Measurements from ENCODE around the gene ECHDC3.

ECHDC3 gene

GRCh38 chr10:11775412-11775811 is 33.2 kb downstream of the ECHDC3 start:
- WGBS, 2 donors (ENCODE audit: extremely low coverage in 2 of 2, insufficient read length in 2 of 2, insufficient replicate concordance in 1 of 2) = no CpG with 5 or more reads among the region's 5 CpGs
- Histone ChIP-seq H3K27ac (replicated peaks; ENCODE audit: low read length) (no peak overlapping the region), H3K9ac (ENCODE audit: low read depth, low read length, poor library complexity) (no peak overlapping the region)

GRCh38 chr10:11776080-11776479 is 33.9 kb downstream of the ECHDC3 start:
- Histone ChIP-seq H3K36me3 (replicated peaks in 1 of 2; ENCODE audit: control insufficient read depth in 2 of 2, insufficient read depth in 2 of 2, low read length in 2 of 2) (no peaks in the 10 kb centered on the region), H2BK12ac (ENCODE audit: low read length) (no peak overlapping the region), H3K9ac (ENCODE audit: low read depth, low read length, poor library complexity) (no peak overlapping the region), H3K9me3 (replicated peaks in 1 of 2; ENCODE audit: control insufficient read depth in 2 of 2, insufficient read depth in 1 of 2, low read depth in 1 of 2, low read length in 2 of 2) (no peaks in the 10 kb centered on the region), H3K18ac (ENCODE audit: low read length) (no peak overlapping the region), H3K23ac (ENCODE audit: low read depth, low read length, poor library complexity) (no peak overlapping the region), H3K4me2 (ENCODE audit: insufficient read depth, low read length, poor library complexity, severe bottlenecking) (no peak overlapping the region), H3K27ac (replicated peaks; ENCODE audit: low read length) (no peak overlapping the region), H2BK15ac (ENCODE audit: low read length) (no peak overlapping the region), H2BK120ac (ENCODE audit: low read depth, low read length) (no peak overlapping the region), H3K4ac (ENCODE audit: low read length) (no peak overlapping the region), H2AK5ac (ENCODE audit: low read depth, low read length) (no peak overlapping the region), H3K4me1 (ENCODE audit: control insufficient read depth in 2 of 2, insufficient read depth in 1 of 2, low read depth in 1 of 2, low read length in 2 of 2) (no peaks in the 10 kb centered on the region), H2AFZ (ENCODE audit: low read length) (no peak overlapping the region), H4K91ac (ENCODE audit: low read depth, low read length, poor library complexity) (no peak overlapping the region), H2BK5ac (ENCODE audit: low read length) (no peak overlapping the region), H3K79me1 (ENCODE audit: low read depth, low read length) (no peaks in the 10 kb centered on the region), H3K4me3 (ENCODE audit: low read length in 2 of 2) (no peak overlapping the region), H3K14ac (ENCODE audit: low read length) (no peak overlapping the region), H4K8ac (ENCODE audit: low read depth, low read length) (no peak overlapping the region), H3K27me3 (ENCODE audit: control insufficient read depth in 3 of 3, insufficient read depth in 3 of 3, low read depth in 1 of 3, low read length in 3 of 3) (peaks cover 0 to 3% (median 0%) of the 10 kb centered on the region in 3 experiments)
- WGBS, 2 donors (ENCODE audit: extremely low coverage in 2 of 2, insufficient read length in 2 of 2, insufficient replicate concordance in 1 of 2) = no CpG with 5 or more reads among the region's 3 CpGs
- no peak for DNase-seq (ENCODE audit: low spot score)

More at GRCh38 chr10:11775412-11775811, 33.2 kb downstream of the ECHDC3 start:
- Histone ChIP-seq H2AFZ (ENCODE audit: low read length) (no peak overlapping the region), H3K4ac (ENCODE audit: low read length) (no peak overlapping the region), H3K18ac (ENCODE audit: low read length) (no peak overlapping the region), H3K9me3 (replicated peaks in 1 of 2; ENCODE audit: control insufficient read depth in 2 of 2, insufficient read depth in 1 of 2, low read depth in 1 of 2, low read length in 2 of 2) (no peaks in the 10 kb centered on the region), H2BK12ac (ENCODE audit: low read length) (no peak overlapping the region), H3K4me3 (ENCODE audit: low read length in 2 of 2) (no peak overlapping the region), H3K27me3 (ENCODE audit: control insufficient read depth in 3 of 3, insufficient read depth in 3 of 3, low read depth in 1 of 3, low read length in 3 of 3) (peaks cover 0 to 3% (median 0%) of the 10 kb centered on the region in 3 experiments), H2BK5ac (ENCODE audit: low read length) (no peak overlapping the region), H4K91ac (ENCODE audit: low read depth, low read length, poor library complexity) (no peak overlapping the region), H3K4me1 (ENCODE audit: control insufficient read depth in 2 of 2, insufficient read depth in 1 of 2, low read depth in 1 of 2, low read length in 2 of 2) (no peaks in the 10 kb centered on the region), H2BK15ac (ENCODE audit: low read length) (no peak overlapping the region), H3K23ac (ENCODE audit: low read depth, low read length, poor library complexity) (no peak overlapping the region), H2AK5ac (ENCODE audit: low read depth, low read length) (no peak overlapping the region), H3K79me1 (ENCODE audit: low read depth, low read length) (no peaks in the 10 kb centered on the region), H3K36me3 (replicated peaks in 1 of 2; ENCODE audit: control insufficient read depth in 2 of 2, insufficient read depth in 2 of 2, low read length in 2 of 2) (no peaks in the 10 kb centered on the region), H4K8ac (ENCODE audit: low read depth, low read length) (no peak overlapping the region), H3K4me2 (ENCODE audit: insufficient read depth, low read length, poor library complexity, severe bottlenecking) (no peak overlapping the region), H2BK120ac (ENCODE audit: low read depth, low read length) (no peak overlapping the region), H3K14ac (ENCODE audit: low read length) (no peak overlapping the region)
- DNase-seq (ENCODE audit: low spot score) = no peak

GRCh38 chr10:11781114-11781513 is 38.9 kb downstream of the ECHDC3 start:
- Histone ChIP-seq H3K4ac (ENCODE audit: low read length) (no peak overlapping the region), H3K4me2 (ENCODE audit: insufficient read depth, low read length, poor library complexity, severe bottlenecking) (no peak overlapping the region), H3K79me1 (ENCODE audit: low read depth, low read length) (no peaks in the 10 kb centered on the region), H2AFZ (ENCODE audit: low read length) (no peak overlapping the region), H3K14ac (ENCODE audit: low read length) (no peak overlapping the region), H2BK12ac (ENCODE audit: low read length) (no peak overlapping the region), H4K91ac (ENCODE audit: low read depth, low read length, poor library complexity) (no peak overlapping the region), H3K27ac (replicated peaks; ENCODE audit: low read length) (no peak overlapping the region), H3K36me3 (replicated peaks in 1 of 2; ENCODE audit: control insufficient read depth in 2 of 2, insufficient read depth in 2 of 2, low read length in 2 of 2) (no peaks in the 10 kb centered on the region), H2BK5ac (ENCODE audit: low read length) (no peak overlapping the region), H3K4me3 (ENCODE audit: low read length in 2 of 2) (no peak overlapping the region), H4K8ac (ENCODE audit: low read depth, low read length) (no peak overlapping the region), H3K4me1 (ENCODE audit: control insufficient read depth in 2 of 2, insufficient read depth in 1 of 2, low read depth in 1 of 2, low read length in 2 of 2) (no peaks in the 10 kb centered on the region), H2BK120ac (ENCODE audit: low read depth, low read length) (no peak overlapping the region), H2AK5ac (ENCODE audit: low read depth, low read length) (no peak overlapping the region), H3K27me3 (ENCODE audit: control insufficient read depth in 3 of 3, insufficient read depth in 3 of 3, low read depth in 1 of 3, low read length in 3 of 3) (no peaks in the 10 kb centered on the region), H3K23ac (ENCODE audit: low read depth, low read length, poor library complexity) (no peak overlapping the region), H3K9ac (ENCODE audit: low read depth, low read length, poor library complexity) (no peak overlapping the region), H2BK15ac (ENCODE audit: low read length) (no peak overlapping the region), H3K9me3 (replicated peaks in 1 of 2; ENCODE audit: control insufficient read depth in 2 of 2, insufficient read depth in 1 of 2, low read depth in 1 of 2, low read length in 2 of 2) (no peaks in the 10 kb centered on the region), H3K18ac (ENCODE audit: low read length) (no peak overlapping the region)
- DNase-seq (ENCODE audit: low spot score) = no peak
- WGBS, 2 donors (ENCODE audit: extremely low coverage in 2 of 2, insufficient read length in 2 of 2, insufficient replicate concordance in 1 of 2) = no CpG with 5 or more reads among the region's 6 CpGs

GRCh38 chr10:11782793-11783557 is 40.8 kb downstream of the ECHDC3 start:
- WGBS, 2 donors (ENCODE audit: extremely low coverage in 2 of 2, insufficient read length in 2 of 2, insufficient replicate concordance in 1 of 2) = no CpG with 5 or more reads among the region's 18 CpGs

More at GRCh38 chr10:11782793-11783557, 40.8 kb downstream of the ECHDC3 start:
- Histone ChIP-seq H4K91ac (ENCODE audit: low read depth, low read length, poor library complexity) (no peak overlapping the region), H3K9me3 (replicated peaks in 1 of 2; ENCODE audit: control insufficient read depth in 2 of 2, insufficient read depth in 1 of 2, low read depth in 1 of 2, low read length in 2 of 2) (no peaks in the 10 kb centered on the region), H2BK15ac (ENCODE audit: low read length) (no peak overlapping the region), H3K18ac (ENCODE audit: low read length) (no peak overlapping the region), H3K27me3 (ENCODE audit: control insufficient read depth in 3 of 3, insufficient read depth in 3 of 3, low read depth in 1 of 3, low read length in 3 of 3) (no peaks in the 10 kb centered on the region), H3K23ac (ENCODE audit: low read depth, low read length, poor library complexity) (no peak overlapping the region), H3K9ac (ENCODE audit: low read depth, low read length, poor library complexity) (no peak overlapping the region), H2AK5ac (ENCODE audit: low read depth, low read length) (no peak overlapping the region), H3K4me1 (ENCODE audit: control insufficient read depth in 2 of 2, insufficient read depth in 1 of 2, low read depth in 1 of 2, low read length in 2 of 2) (no peaks in the 10 kb centered on the region), H3K79me1 (ENCODE audit: low read depth, low read length) (no peaks in the 10 kb centered on the region), H3K4me3 (ENCODE audit: low read length in 2 of 2) (no peak overlapping the region), H3K27ac (replicated peaks; ENCODE audit: low read length) (no peak overlapping the region), H3K14ac (ENCODE audit: low read length) (no peak overlapping the region), H2AFZ (ENCODE audit: low read length) (peak overlapping the region; percentile 10), H3K4me2 (ENCODE audit: insufficient read depth, low read length, poor library complexity, severe bottlenecking) (no peak overlapping the region), H2BK12ac (ENCODE audit: low read length) (no peak overlapping the region), H2BK120ac (ENCODE audit: low read depth, low read length) (no peak overlapping the region), H3K4ac (ENCODE audit: low read length) (no peak overlapping the region), H2BK5ac (ENCODE audit: low read length) (no peak overlapping the region), H3K36me3 (replicated peaks in 1 of 2; ENCODE audit: control insufficient read depth in 2 of 2, insufficient read depth in 2 of 2, low read length in 2 of 2) (no peaks in the 10 kb centered on the region), H4K8ac (ENCODE audit: low read depth, low read length) (no peak overlapping the region)
- DNase-seq (ENCODE audit: low spot score) = peak; percentile 56

Measured in neuronal stem cell (in vitro differentiated cells).